K562 (cell line): Measurements from ENCODE around the gene TTBK1. TPM values are rescaled to one million over a fixed set of nuclear protein-coding genes. Genes with fewer than 3 reads are reported as not detected.

Experiments
- ASH1L ChIP-seq: fragments of 450-650 bp; IDR thresholded peaks from 2 replicates; pipeline ENCODE4 v1.6.1; 2018; ENCODE audit warnings: borderline replicate concordance, mild to moderate bottlenecking, low read depth; ENCODE audit not compliant: partially characterized antibody
- CBFA2T3 ChIP-seq: fragments of 450-650 bp; IDR thresholded peaks from 2 replicates; pipeline ENCODE4 v1.6.1; 2017
- CBX3 ChIP-seq, 2 experiments: IDR thresholded peaks; 1 replicate in 1 of 2; 2 replicates in 1 of 2; pipeline ENCODE4 v1.6.1; 2012; ENCODE audit warnings: inconsistent platforms in 2 of 2, low read length in 2 of 2, borderline replicate concordance in 1 of 2, control low read depth in 1 of 2
- CEBPG ChIP-seq, 3 experiments: fragments of 200-800 bp in 1 of 3; sonication (Bioruptor generic) in 1 of 3; sonication (generic) in 1 of 3; formaldehyde crosslinking in 1 of 3; IDR thresholded peaks in 2 of 3; conservative IDR thresholded peaks in 1 of 3; 2 replicates each; pipeline versions ENCODE4 v1.6.1 to v1.8.0; 2016 to 2022; ENCODE audit warnings: missing compliant biosample characterization in 2 of 3, missing genetic modification characterization in 2 of 3, mild to moderate bottlenecking in 1 of 3, missing genetic modification reagents in 1 of 3
- CREB1 ChIP-seq, 2 experiments: sonication (generic) in 1 of 2; formaldehyde crosslinking in 1 of 2; IDR thresholded peaks; 2 replicates each; pipeline versions ENCODE4 v1.6.1 to v1.8.0; 2012 to 2022; ENCODE audit warnings: inconsistent platforms in 1 of 2, mild to moderate bottlenecking in 1 of 2, missing genetic modification reagents in 1 of 2, moderate library complexity in 1 of 2
- GATA2 ChIP-seq: sonication (generic); formaldehyde crosslinking; IDR thresholded peaks from 2 replicates; pipeline ENCODE4 v1.4.0; 2020; ENCODE audit warnings: mild to moderate bottlenecking, missing genetic modification reagents
- HDAC2 ChIP-seq: fragments of 450-650 bp; IDR thresholded peaks from 2 replicates; pipeline ENCODE4 v1.6.1; 2016; ENCODE audit warnings: mild to moderate bottlenecking
- HDGF ChIP-seq: fragments of 450-650 bp; IDR thresholded peaks from 2 replicates; pipeline ENCODE4 v1.6.1; 2016
- HNRNPLL ChIP-seq: fragments of 200-400 bp; formaldehyde crosslinking; IDR thresholded peaks from 2 replicates; pipeline ENCODE4 v1.6.1; 2017; ENCODE audit warnings: low read length, low read depth, mild to moderate bottlenecking; ENCODE audit not compliant: poor library complexity, severe bottlenecking
- MAX ChIP-seq: sonication (generic); formaldehyde crosslinking; IDR thresholded peaks from 2 replicates; pipeline ENCODE4 v1.9.0; 2022; ENCODE audit warnings: mild to moderate bottlenecking, missing genetic modification reagents
- MED1 ChIP-seq: sonication (generic); formaldehyde crosslinking; IDR thresholded peaks from 2 replicates; pipeline ENCODE4 v1.8.1; 2023; ENCODE audit warnings: missing genetic modification reagents, borderline replicate concordance
- MLLT1 ChIP-seq, 2 experiments: fragments of 450-650 bp; IDR thresholded peaks; 2 replicates each; pipeline ENCODE4 v1.6.1; 2016
- MTA2 ChIP-seq: fragments of 450-650 bp; IDR thresholded peaks from 2 replicates; pipeline ENCODE4 v1.6.1; 2016; ENCODE audit warnings: low read depth
- PATZ1 ChIP-seq: fragments of 250-450 bp; sonication (Bioruptor Pico); IDR thresholded peaks from 2 replicates; pipeline ENCODE4 v1.5.0; 2020; ENCODE audit warnings: mild to moderate bottlenecking, borderline replicate concordance
- PML ChIP-seq: IDR thresholded peaks from 2 replicates; pipeline ENCODE4 v1.6.1; 2012; ENCODE audit warnings: low read length, inconsistent platforms
- RBM15 ChIP-seq: fragments of 200-400 bp; formaldehyde crosslinking; IDR thresholded peaks from 2 replicates; pipeline ENCODE4 v1.6.1; 2018; ENCODE audit warnings: mild to moderate bottlenecking, low read length, moderate library complexity; ENCODE audit not compliant: insufficient read depth
- RFX5 ChIP-seq: IDR thresholded peaks from 2 replicates; pipeline ENCODE4 v1.6.1; 2011; ENCODE audit warnings: low read depth, mild to moderate bottlenecking, improper control_type of control experiment, low read length
- SAFB2 ChIP-seq: fragments of 200-400 bp; formaldehyde crosslinking; IDR thresholded peaks from 2 replicates; pipeline ENCODE4 v1.6.1; 2018; ENCODE audit warnings: borderline replicate concordance, low read length, low read depth, moderate library complexity; ENCODE audit not compliant: severe bottlenecking
- SMAD2 ChIP-seq: fragments of 150-350 bp; IDR thresholded peaks from 2 replicates; pipeline ENCODE4 v1.6.1; 2014; ENCODE audit warnings: low read depth, mild to moderate bottlenecking, low read length
- TRIM24 ChIP-seq, 2 experiments: fragments of 450-650 bp; IDR thresholded peaks; 2 replicates each; pipeline ENCODE4 v1.6.1; 2016
- USF2 ChIP-seq: sonication (generic); formaldehyde crosslinking; IDR thresholded peaks from 2 replicates; pipeline ENCODE4 v1.5.0; 2020; ENCODE audit warnings: missing genetic modification reagents
- polyA plus RNA-seq, 8 experiments: library from polyadenylated mRNA; depleted of rRNA in 4 of 8; stranded (reverse) in 5 of 8; unstranded in 3 of 8; fragments of >200 nt; fragmentation: Nextera tagmentation in 2 of 8; fragmentation: Illumina TruSeq in 1 of 8; extraction: Ambion mirVana in 2 of 8; extraction: Trizol in 1 of 8; gene quantifications; 2 replicates each; pipeline versions ENCODE4 v1.2.1 to v1.2.3, GENCODE V29; 2011 to 2014; ENCODE audit warnings: inconsistent platforms in 1 of 8, missing spikeins in 1 of 8
- total RNA-seq, 7 experiments: library from RNA; depleted of rRNA in 6 of 7; stranded (reverse); fragments of >200 nt in 6 of 7; fragmentation: Illumina TruSeq in 2 of 7; extraction: Trizol in 2 of 7; gene quantifications; 2 replicates each; pipeline versions ENCODE4 v1.2.1 to v1.2.3, GENCODE V29; 2011 to 2021; ENCODE audit warnings: low replicate concordance in 1 of 7
- TF ChIP-seq, protein P1 (sequence below): fragments of 250-450 bp; sonication (Bioruptor Pico); IDR thresholded peaks from 2 replicates; pipeline ENCODE4 v1.8.0; 2022; ENCODE audit warnings: inconsistent platforms, mild to moderate bottlenecking, moderate library complexity, borderline replicate concordance

TTBK1 gene
- total and polyA plus RNA-seq, 9 of the 15 experiments (the other 6 are each of a cell fraction or from before 2014, with no cell fraction given) = not detected

DNA sequence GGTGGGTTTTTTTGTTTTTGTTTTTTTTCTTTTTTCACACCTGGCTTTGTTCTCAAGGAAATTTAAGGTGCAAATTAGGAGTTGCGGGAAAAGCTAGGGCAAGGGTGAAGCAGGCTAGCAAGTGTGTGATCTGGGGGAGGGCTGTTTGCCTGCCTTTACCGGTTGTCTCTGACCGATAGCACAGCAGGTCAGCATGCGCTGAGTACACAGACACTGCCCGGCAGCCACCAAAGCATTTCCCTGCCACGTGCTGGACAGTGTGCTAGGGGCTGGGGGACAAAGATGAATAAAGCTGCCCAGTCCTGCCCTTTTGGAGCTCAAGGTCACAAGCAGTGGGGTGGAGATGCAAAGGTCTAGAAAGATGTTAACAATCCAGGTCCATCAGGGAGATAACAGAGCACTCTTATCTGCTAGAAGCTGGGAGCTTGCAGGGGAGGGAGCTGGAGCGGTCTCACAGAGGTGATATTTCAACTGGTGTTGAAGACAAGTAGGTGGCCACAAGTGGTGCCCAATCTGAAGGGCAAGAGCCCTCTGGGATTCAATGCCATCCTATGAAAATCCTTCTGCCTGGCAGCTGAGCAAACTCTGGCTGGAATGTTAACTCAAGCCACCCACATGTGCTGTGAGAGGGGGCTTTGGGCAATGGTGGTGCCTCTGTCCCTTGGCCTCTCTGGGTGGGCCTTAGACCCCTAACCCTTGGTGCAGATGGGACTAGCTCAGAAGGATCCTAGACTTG, 24.5 kb downstream of the TTBK1 start (continued):
- 0 out of 4 replicates have a peak, but pooled peaks of 1 of the 2 experiments have one; percentile 59 for TF ChIP-seq MLLT1 (IDR thresholded peaks at IDR 0.05)
- TF ChIP-seq PML = no peak
- TF ChIP-seq CBX3 (IDR thresholded peaks at IDR 0.05; ENCODE audit: borderline replicate concordance in 1 of 2, low read length in 2 of 2) = no peak
- TF ChIP-seq MAX (CRISPR knock-in tag) = peak; percentile 93
- no peak for TF ChIP-seq HDGF
- TF ChIP-seq PATZ1 (CRISPR knock-in tag) = no peak
- TF ChIP-seq, protein P1, sequence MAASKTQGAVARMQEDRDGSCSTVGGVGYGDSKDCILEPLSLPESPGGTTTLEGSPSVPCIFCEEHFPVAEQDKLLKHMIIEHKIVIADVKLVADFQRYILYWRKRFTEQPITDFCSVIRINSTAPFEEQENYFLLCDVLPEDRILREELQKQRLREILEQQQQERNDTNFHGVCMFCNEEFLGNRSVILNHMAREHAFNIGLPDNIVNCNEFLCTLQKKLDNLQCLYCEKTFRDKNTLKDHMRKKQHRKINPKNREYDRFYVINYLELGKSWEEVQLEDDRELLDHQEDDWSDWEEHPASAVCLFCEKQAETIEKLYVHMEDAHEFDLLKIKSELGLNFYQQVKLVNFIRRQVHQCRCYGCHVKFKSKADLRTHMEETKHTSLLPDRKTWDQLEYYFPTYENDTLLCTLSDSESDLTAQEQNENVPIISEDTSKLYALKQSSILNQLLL (CRISPR knock-in tag) = no peak
- TF ChIP-seq CBFA2T3 = peak; percentile 86
- TF ChIP-seq RBM15 = no peak
- TF ChIP-seq USF2 (CRISPR knock-in tag) = peak; percentile 40; the same call in 1 of the 2 replicates
- no peak for TF ChIP-seq RFX5
- 0 out of 4 replicates have a peak, but pooled peaks of 1 of the 2 experiments have one; percentile 41 for TF ChIP-seq TRIM24 (IDR thresholded peaks at IDR 0.05)
- TF ChIP-seq MED1 (CRISPR knock-in tag) = no peak
- peak; percentile 42; the same call in 1 of the 2 replicates for TF ChIP-seq MTA2
- no peak for TF ChIP-seq CEBPG (CRISPR knock-in tag; IDR thresholded peaks at IDR 0.05)
- TF ChIP-seq CEBPG (tag; conservative IDR thresholded peaks at IDR 0.05 in 1 of 2, IDR thresholded peaks at IDR 0.05 in 1 of 2) = no peak
- TF ChIP-seq GATA2 = peak; percentile 38; the same call in 1 of the 2 replicates
- TF ChIP-seq HDAC2 = peak; percentile 64
- no peak for TF ChIP-seq SMAD2
- no peak for TF ChIP-seq ASH1L
- no peak for TF ChIP-seq SAFB2
- no peak for TF ChIP-seq CREB1 (IDR thresholded peaks at IDR 0.05)
- TF ChIP-seq CREB1 (CRISPR knock-in tag; IDR thresholded peaks at IDR 0.05) = no peak
- no peak for TF ChIP-seq HNRNPLL
